Mucosa of rectum (tissue), 2 donors: Measurements from ENCODE around the gene THSD4.

Experiments used
- H3K27ac ChIP-seq, 2 donors: one replicate each; pipeline ENCODE4 v1.7.0; 2013; ENCODE audit warnings: inconsistent platforms in 2 of 2, low read depth in 2 of 2, low read length in 2 of 2
- H3K27me3 ChIP-seq, 2 donors: one replicate each; pipeline ENCODE4 v1.7.0; 2013; ENCODE audit warnings: low read length in 2 of 2; ENCODE audit not compliant: control insufficient read depth in 2 of 2, insufficient read depth in 2 of 2
- H3K36me3 ChIP-seq, 2 donors: one replicate each; pipeline ENCODE4 v1.7.0; 2013; ENCODE audit warnings: low read length in 2 of 2; ENCODE audit not compliant: control insufficient read depth in 2 of 2, insufficient read depth in 2 of 2
- H3K4me1 ChIP-seq, 2 donors: one replicate each; pipeline ENCODE4 v1.7.0; 2013; ENCODE audit warnings: low read length in 2 of 2, mild to moderate bottlenecking in 1 of 2; ENCODE audit not compliant: control insufficient read depth in 2 of 2, insufficient read depth in 2 of 2
- H3K4me3 ChIP-seq, 2 donors: one replicate each; pipeline ENCODE4 v1.7.0; 2013; ENCODE audit warnings: low read length in 2 of 2
- H3K9ac ChIP-seq, 2 donors: one replicate each; pipeline ENCODE4 v1.7.0; 2013; ENCODE audit warnings: low read length in 2 of 2, low read depth in 1 of 2, mild to moderate bottlenecking in 1 of 2
- H3K9me3 ChIP-seq, 2 donors: one replicate each; pipeline ENCODE4 v1.7.0; 2013; ENCODE audit warnings: low read length in 2 of 2; ENCODE audit not compliant: control insufficient read depth in 2 of 2
- donor health status: healthy.
- donor health status: Normal muscosa, but diverticular disease.

THSD4 gene

GRCh38 chr15:71629781-71630474, 514.7 kb downstream of the THSD4 start:
- Histone ChIP-seq H3K4me3 (no peak overlapping the region), H3K9me3 (no peaks in the 10 kb centered on the region), H3K36me3 (no peaks in the 10 kb centered on the region), H3K27ac (no peak overlapping the region), H3K9ac (no peak overlapping the region), H3K4me1 (no peaks in the 10 kb centered on the region), H3K27me3 (no peaks in the 10 kb centered on the region)

- Histone ChIP-seq H3K9ac (no peak overlapping the region), H3K4me1 (no peaks in the 10 kb centered on the region), H3K9me3 (no peaks in the 10 kb centered on the region), H3K36me3 (no peaks in the 10 kb centered on the region), H3K4me3 (no peak overlapping the region), H3K27ac (no peak overlapping the region), H3K27me3 (no peaks in the 10 kb centered on the region)
These were observed 515.2 kb downstream of the THSD4 start for GRCh38 chr15:71630475-71630809.

GRCh38 chr15:71632576-71633195, 517.4 kb downstream of the THSD4 start:
- H3K36me3 ChIP-seq = no peaks in the 10 kb centered on the region
- H3K4me1 ChIP-seq = no peaks in the 10 kb centered on the region
- no peak overlapping the region for H3K4me3 ChIP-seq
- H3K9ac ChIP-seq = no peak overlapping the region
- H3K27ac ChIP-seq = no peak overlapping the region
- H3K9me3 ChIP-seq = no peaks in the 10 kb centered on the region
- H3K27me3 ChIP-seq = no peaks in the 10 kb centered on the region

- H3K36me3 ChIP-seq = no peaks in the 10 kb centered on the region
- no peak overlapping the region for H3K9ac ChIP-seq
- no peak overlapping the region for H3K27ac ChIP-seq
- H3K4me1 ChIP-seq = no peaks in the 10 kb centered on the region
- H3K9me3 ChIP-seq = no peaks in the 10 kb centered on the region
- H3K27me3 ChIP-seq = no peaks in the 10 kb centered on the region
- H3K4me3 ChIP-seq = no peak overlapping the region
These were observed 519.7 kb downstream of the THSD4 start for GRCh38 chr15:71634820-71635560.

GRCh38 chr15:71635735-71636134, 520.5 kb downstream of the THSD4 start:
- no peaks in the 10 kb centered on the region for H3K4me1 ChIP-seq

GRCh38 chr15:71638876-71639275, 523.6 kb downstream of the THSD4 start:
- H3K4me1 ChIP-seq = no peaks in the 10 kb centered on the region
- H3K9me3 ChIP-seq = no peaks in the 10 kb centered on the region
- H3K4me3 ChIP-seq = no peak overlapping the region
- no peaks in the 10 kb centered on the region for H3K27me3 ChIP-seq
- no peak overlapping the region for H3K9ac ChIP-seq
- no peaks in the 10 kb centered on the region for H3K36me3 ChIP-seq
- no peak overlapping the region for H3K27ac ChIP-seq

More at GRCh38 chr15:71635735-71636134, 520.5 kb downstream of the THSD4 start:
- no peaks in the 10 kb centered on the region for H3K36me3 ChIP-seq
- no peak overlapping the region for H3K4me3 ChIP-seq
- H3K27ac ChIP-seq = no peak overlapping the region
- no peak overlapping the region for H3K9ac ChIP-seq
- no peaks in the 10 kb centered on the region for H3K9me3 ChIP-seq
- no peaks in the 10 kb centered on the region for H3K27me3 ChIP-seq

DNA sequence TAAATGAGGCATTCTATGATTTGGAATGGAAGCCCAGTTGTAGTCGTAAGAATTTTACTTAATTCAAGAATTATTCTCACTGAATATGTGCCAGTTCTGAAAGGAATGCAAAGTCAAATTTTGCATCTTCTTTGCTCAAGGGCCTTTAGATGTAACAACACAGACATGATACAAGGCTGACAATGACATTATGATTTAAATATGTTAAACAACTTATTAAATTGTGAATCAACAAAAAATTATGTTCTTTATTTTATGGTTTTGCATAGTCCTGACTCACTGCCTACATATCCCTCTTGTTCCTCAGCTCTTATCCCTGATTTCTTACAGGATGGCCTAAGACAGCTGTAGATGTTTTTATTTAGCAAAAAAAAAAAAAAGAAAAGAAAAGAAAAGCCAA, 524.2 kb downstream of the THSD4 start:
- Histone ChIP-seq H3K9me3 (no peaks in the 10 kb centered on the region), H3K4me3 (no peak overlapping the region), H3K27ac (no peak overlapping the region), H3K9ac (no peak overlapping the region), H3K36me3 (no peaks in the 10 kb centered on the region), H3K27me3 (no peaks in the 10 kb centered on the region), H3K4me1 (no peaks in the 10 kb centered on the region)

DNA sequence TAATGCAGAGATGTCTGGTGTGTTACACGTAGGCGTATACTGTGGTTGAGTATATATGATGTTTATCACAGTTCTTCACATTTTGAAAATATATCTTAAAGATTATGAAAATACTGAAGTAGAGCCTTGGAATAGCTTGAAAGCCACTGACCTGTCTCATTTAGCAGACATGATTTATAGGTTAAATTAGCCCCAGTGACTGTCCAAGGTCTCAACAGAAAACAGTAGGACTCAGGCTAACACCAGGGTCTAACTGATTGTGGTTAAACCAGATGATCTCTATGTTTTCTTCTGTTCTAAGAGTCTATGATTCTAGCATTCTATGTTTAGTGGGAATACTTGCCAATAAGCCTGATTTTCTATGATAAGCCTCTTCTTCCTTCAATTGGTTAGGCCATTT, 528.6 kb downstream of the THSD4 start:
- Histone ChIP-seq H3K9me3 (no peaks in the 10 kb centered on the region), H3K36me3 (no peaks in the 10 kb centered on the region), H3K4me1 (no peaks in the 10 kb centered on the region), H3K27ac (no peak overlapping the region), H3K4me3 (no peak overlapping the region), H3K9ac (no peak overlapping the region), H3K27me3 (no peaks in the 10 kb centered on the region)

DNA sequence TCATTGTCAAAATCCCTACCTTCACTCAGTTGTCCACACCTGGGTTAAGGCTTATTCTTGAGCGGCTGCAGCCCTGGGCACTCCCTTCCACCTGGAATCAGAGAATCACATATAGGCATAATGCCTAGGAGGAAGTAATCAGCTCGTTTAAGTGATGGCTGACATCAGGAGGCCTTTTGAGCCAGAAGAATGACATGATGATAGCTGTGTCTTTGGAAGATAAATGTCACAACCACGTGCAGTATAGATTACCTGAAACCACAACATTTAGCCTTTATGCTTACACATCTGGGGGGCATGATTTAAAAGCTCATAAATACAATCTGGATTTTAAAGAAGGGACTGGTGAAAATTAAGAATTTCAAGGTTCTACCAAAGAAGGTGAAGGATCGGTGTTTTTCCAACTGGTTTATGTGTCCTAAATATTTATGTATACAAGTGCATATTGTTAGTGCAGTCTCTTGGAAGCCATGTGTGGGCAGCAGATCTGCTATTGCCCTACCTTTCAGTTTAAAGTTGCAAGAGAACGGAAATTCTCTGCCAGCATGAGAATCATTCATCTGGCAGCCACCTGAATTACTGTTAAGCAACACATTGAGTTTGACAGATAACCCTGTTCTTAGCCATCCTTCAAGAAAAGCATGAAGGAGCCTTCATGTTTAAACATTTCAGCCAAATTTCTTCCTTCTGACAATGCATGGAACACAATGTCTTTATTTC, 531.7 kb downstream of the THSD4 start:
- Histone ChIP-seq H3K4me3 (no peak overlapping the region), H3K27ac (no peak overlapping the region), H3K9me3 (no peaks in the 10 kb centered on the region), H3K9ac (no peak overlapping the region), H3K36me3 (no peaks in the 10 kb centered on the region), H3K27me3 (no peaks in the 10 kb centered on the region), H3K4me1 (peaks cover 0 to 5% of the 10 kb centered on the region in 2 donors)

GRCh38 chr15:71647487-71647808, 532.2 kb downstream of the THSD4 start:
- peaks cover 0 to 5% of the 10 kb centered on the region in 2 donors for H3K4me1 ChIP-seq
- no peaks in the 10 kb centered on the region for H3K9me3 ChIP-seq
- H3K36me3 ChIP-seq = no peaks in the 10 kb centered on the region
- no peak overlapping the region for H3K9ac ChIP-seq
- H3K27me3 ChIP-seq = no peaks in the 10 kb centered on the region
- no peak overlapping the region for H3K27ac ChIP-seq
- H3K4me3 ChIP-seq = no peak overlapping the region
